HEK293 (cell line): ENCODE measurements around the gene EML1.

Source experiments
- CTCF ChIA-PET: fragments of 350-600 bp; formaldehyde crosslinking; extraction: SDS; loops from one replicate; lab custom pipeline; 2021; ENCODE audit warnings: antibody characterized with exemption; lab: Yijun Ruan, JAX
- POLR2A ChIA-PET: fragments of 300-600 bp; formaldehyde crosslinking; extraction: SDS; loops from one replicate; lab custom pipeline; 2020; ENCODE audit warnings: antibody characterized with exemption, inconsistent platforms; lab: Yijun Ruan, JAX
- H3K27ac ChIP-seq: fragments of 200-500 bp; sonication (Bioruptor generic); 2 replicates; pipeline ENCODE4 v1.5.1; 2014; ENCODE audit warnings: low read depth, low read length, control low read depth, inconsistent platforms; ENCODE audit errors: extremely low read depth
- H3K36me3 ChIP-seq, 2 experiments: fragments of 200-500 bp in 1 of 2; sonication (Bioruptor generic) in 1 of 2; 1 replicate in 1 of 2; 2 replicates in 1 of 2; pipeline ENCODE4 v1.5.1; 2014 to 2017; ENCODE audit warnings: inconsistent platforms in 2 of 2, low read length in 2 of 2; ENCODE audit not compliant: control insufficient read depth in 2 of 2, insufficient read depth in 1 of 2
- H3K4me1 ChIP-seq: fragments of 200-500 bp; sonication (Bioruptor generic); 2 replicates; pipeline ENCODE4 v1.5.1; 2014; ENCODE audit warnings: mild to moderate bottlenecking, low read length, inconsistent platforms; ENCODE audit not compliant: control insufficient read depth, insufficient read depth
- H3K4me3 ChIP-seq: 2 replicates; pipeline ENCODE4 v1.5.1; 2011; ENCODE audit warnings: low read depth, mild to moderate bottlenecking, control low read depth, low read length, moderate library complexity
- H3K9me3 ChIP-seq: fragments of 200-500 bp; sonication (Bioruptor generic); 2 replicates; pipeline ENCODE4 v1.5.1; 2014; ENCODE audit warnings: low read depth, low read length, inconsistent platforms; ENCODE audit not compliant: control insufficient read depth, insufficient read depth
- AEBP2 ChIP-seq: fragments of 450-650 bp; formaldehyde crosslinking; IDR thresholded peaks from 2 replicates; pipeline ENCODE4 v1.5.1; 2016; ENCODE audit warnings: missing biosample characterization, missing genetic modification characterization, borderline replicate concordance
- FEZF1 ChIP-seq: fragments of 450-650 bp; formaldehyde crosslinking; IDR thresholded peaks from 2 replicates; pipeline ENCODE4 v1.5.1; 2016; ENCODE audit warnings: missing biosample characterization, missing genetic modification characterization
- GLIS2 ChIP-seq: fragments of 450-650 bp; formaldehyde crosslinking; IDR thresholded peaks from 2 replicates; pipeline ENCODE4 v1.5.1; 2016; ENCODE audit warnings: missing biosample characterization, missing genetic modification characterization
- HOXA7 ChIP-seq: sonication (generic); formaldehyde crosslinking; IDR thresholded peaks from 2 replicates; pipeline ENCODE4 v1.8.1; 2022; ENCODE audit warnings: missing genetic modification reagents, borderline replicate concordance
- IKZF3 ChIP-seq: fragments of 450-650 bp; IDR thresholded peaks from 2 replicates; pipeline ENCODE4 v1.5.0; 2018; ENCODE audit warnings: missing biosample characterization, mild to moderate bottlenecking, missing genetic modification characterization, moderate library complexity
- PRDM4 ChIP-seq: fragments of 450-650 bp; formaldehyde crosslinking; IDR thresholded peaks from 2 replicates; pipeline ENCODE4 v1.5.1; 2017; ENCODE audit warnings: missing biosample characterization, missing genetic modification characterization
- TRIM28 ChIP-seq: IDR thresholded peaks from 2 replicates; pipeline ENCODE4 v1.6.1; 2011; ENCODE audit warnings: low read length, control low read depth, borderline replicate concordance
- ZBTB20 ChIP-seq: fragments of 450-650 bp; formaldehyde crosslinking; IDR thresholded peaks from 2 replicates; pipeline ENCODE4 v1.5.1; 2016; ENCODE audit warnings: missing biosample characterization, missing genetic modification characterization
- ZEB2 ChIP-seq: fragments of 450-650 bp; formaldehyde crosslinking; IDR thresholded peaks from 2 replicates; pipeline ENCODE4 v1.5.1; 2016; ENCODE audit warnings: missing biosample characterization, missing genetic modification characterization
- ZFHX2 ChIP-seq: fragments of 450-650 bp; formaldehyde crosslinking; conservative IDR thresholded peaks from 2 replicates; pipeline ENCODE4 v1.5.1; 2016; ENCODE audit warnings: missing biosample characterization, missing genetic modification characterization
- ZFP69B ChIP-seq: fragments of 450-650 bp; formaldehyde crosslinking; IDR thresholded peaks from 2 replicates; pipeline ENCODE4 v1.5.1; 2016; ENCODE audit warnings: missing biosample characterization, missing genetic modification characterization
- ZNF121 ChIP-seq: fragments of 450-650 bp; formaldehyde crosslinking; IDR thresholded peaks from 2 replicates; pipeline ENCODE4 v1.5.1; 2016; ENCODE audit warnings: missing biosample characterization, missing genetic modification characterization
- ZNF148 ChIP-seq: fragments of 450-650 bp; formaldehyde crosslinking; IDR thresholded peaks from 2 replicates; pipeline ENCODE4 v1.5.0; 2017; ENCODE audit warnings: missing biosample characterization, missing genetic modification characterization, borderline replicate concordance
- ZNF157 ChIP-seq: fragments of 450-650 bp; formaldehyde crosslinking; IDR thresholded peaks from 2 replicates; pipeline ENCODE4 v1.5.1; 2016; ENCODE audit warnings: missing biosample characterization, missing genetic modification characterization
- ZNF16 ChIP-seq: fragments of 450-650 bp; formaldehyde crosslinking; IDR thresholded peaks from 2 replicates; pipeline ENCODE4 v1.5.1; 2016; ENCODE audit warnings: low read depth, missing biosample characterization, missing genetic modification characterization
- ZNF311 ChIP-seq: fragments of 450-650 bp; formaldehyde crosslinking; IDR thresholded peaks from 2 replicates; pipeline ENCODE4 v1.5.1; 2017; ENCODE audit warnings: missing biosample characterization, missing genetic modification characterization, borderline replicate concordance
- ZNF544 ChIP-seq: fragments of 450-650 bp; formaldehyde crosslinking; IDR thresholded peaks from 2 replicates; pipeline ENCODE4 v1.5.0; 2017; ENCODE audit warnings: missing biosample characterization, missing genetic modification characterization
- ZNF585B ChIP-seq: fragments of 450-650 bp; formaldehyde crosslinking; IDR thresholded peaks from 2 replicates; pipeline ENCODE4 v1.5.1; 2016; ENCODE audit warnings: missing biosample characterization, missing genetic modification characterization
- ZNF626 ChIP-seq: fragments of 450-650 bp; sonication (Bioruptor Pico); formaldehyde crosslinking; IDR thresholded peaks from 2 replicates; pipeline ENCODE4 v1.5.1; 2018; ENCODE audit warnings: missing biosample characterization, missing genetic modification characterization, inconsistent platforms
- ZNF658 ChIP-seq: fragments of 450-650 bp; formaldehyde crosslinking; IDR thresholded peaks from 2 replicates; pipeline ENCODE4; 2016; ENCODE audit warnings: missing biosample characterization, missing genetic modification characterization
- ZSCAN5A ChIP-seq: fragments of 450-650 bp; formaldehyde crosslinking; IDR thresholded peaks from 2 replicates; pipeline ENCODE4 v1.5.1; 2016; ENCODE audit warnings: missing biosample characterization, missing genetic modification characterization

The EML1 gene

GRCh38 chr14:99937475-99938244 is 144.4 kb downstream of the EML1 start (continued):
- TF ChIP-seq GLIS2 (tag by site-specific recombination) = no peak
- no peak for TF ChIP-seq ZNF311 (tag by site-specific recombination)
- no peak for TF ChIP-seq IKZF3 (tag by site-specific recombination)
- no peak for TF ChIP-seq ZNF16
- TF ChIP-seq PRDM4 (tag by site-specific recombination) = no peak
- TF ChIP-seq, all 188 proteins: peak for 0

- ChIA-PET CTCF (no interaction called here), POLR2A (no interaction called here)
- H3K4me1 ChIP-seq = 0 out of 2 replicates have a peak, but pooled peaks cover 2% of the 10 kb centered on the region
- H3K4me3 ChIP-seq = no peak overlapping the region
- H3K36me3 ChIP-seq = peaks cover 0 to 48% of the 10 kb centered on the region in 2 experiments; a peak in 1 of 3 replicates
- H3K9me3 ChIP-seq = no peaks in the 10 kb centered on the region
- H3K27ac ChIP-seq = no peak overlapping the region
- TF ChIP-seq ZNF121 (tag by site-specific recombination) (no peak), ZNF626 (tag by site-specific recombination) (no peak), ZNF544 (tag by site-specific recombination) (no peak), ZFP69B (tag by site-specific recombination) (no peak), ZNF16 (no peak), FEZF1 (tag by site-specific recombination) (no peak), ZBTB20 (no peak), ZNF585B (tag by site-specific recombination) (no peak), ZFHX2 (tag by site-specific recombination) (no peak), ZSCAN5A (tag by site-specific recombination) (no peak), HOXA7 (no peak), ZNF658 (tag by site-specific recombination) (no peak), ZNF148 (tag by site-specific recombination) (no peak), ZEB2 (tag by site-specific recombination) (no peak), TRIM28 (no peak), AEBP2 (tag by site-specific recombination) (no peak), ZNF157 (tag by site-specific recombination) (no peak)
Observed at GRCh38 chr14:99938376-99938775, 145.2 kb downstream of the EML1 start.
